Brain microvascular endothelial cell (primary cell): Measurements from ENCODE around the gene AVPI1.

Experiments
- DNase-seq: peaks from one replicate; pipeline ENCODE4 v3.0.0-alpha.2; 2020
- H3K27ac ChIP-seq: fragments of 250-450 bp; sonication (Bioruptor Pico); 2 replicates; pipeline ENCODE4 v1.5.1; 2020; ENCODE audit warnings: mild to moderate bottlenecking, moderate library complexity
- H3K27me3 ChIP-seq: fragments of 250-450 bp; sonication (Bioruptor Pico); replicated peaks from 2 replicates; pipeline ENCODE4 v1.5.1; 2020; ENCODE audit warnings: mild to moderate bottlenecking
- H3K36me3 ChIP-seq: fragments of 250-450 bp; sonication (Bioruptor Pico); replicated peaks from 2 replicates; pipeline ENCODE4 v1.5.1; 2020; ENCODE audit warnings: mild to moderate bottlenecking
- H3K4me3 ChIP-seq: 2 replicates; pipeline ENCODE4 v1.5.1; 2011; ENCODE audit warnings: low read depth, mild to moderate bottlenecking, control low read depth, low read length, moderate library complexity
- in situ Hi-C: cut with HindIII; loops from 2 replicates; pipeline ENCODE4 v1.10.0; 2017; ENCODE audit warnings: low sequenced_read_pairs, low pct_ligation_motif_present
- TF ChIP-seq, protein P1 (sequence below): IDR thresholded peaks from 2 replicates; pipeline ENCODE4 v1.5.1; 2011; ENCODE audit warnings: low read depth, mild to moderate bottlenecking, moderate library complexity, low read length, control low read depth, inconsistent platforms; ENCODE audit errors: missing control alignments

AVPI1 gene

DNA sequence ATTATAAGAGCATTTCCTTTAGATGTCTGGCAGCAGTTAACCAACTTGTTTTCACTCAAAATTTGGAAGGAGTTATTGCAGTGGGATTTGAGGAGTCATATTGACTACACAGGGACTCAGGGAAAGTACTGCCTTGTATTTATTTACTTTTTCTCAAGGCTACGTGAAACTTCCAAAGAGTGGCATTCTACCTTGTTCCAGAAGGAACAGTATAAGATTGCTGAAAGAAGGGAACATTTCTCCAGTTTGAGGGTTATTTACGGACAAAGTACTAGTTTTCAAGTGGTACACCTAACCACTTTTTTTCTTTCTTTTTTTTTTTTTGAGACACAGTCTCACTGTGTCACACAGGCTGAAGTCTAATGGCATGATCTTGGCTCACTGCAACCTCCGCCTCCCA, 58.8 kb downstream of the AVPI1 start:
- in situ Hi-C loops, result no loop called here
- DNase-seq, result no peak
- Histone ChIP-seq H3K36me3 (no peaks in the 10 kb centered on the region), H3K27me3 (no peaks in the 10 kb centered on the region), H3K27ac (no peak overlapping the region), H3K4me3 (no peak overlapping the region)
- TF ChIP-seq, protein P1, sequence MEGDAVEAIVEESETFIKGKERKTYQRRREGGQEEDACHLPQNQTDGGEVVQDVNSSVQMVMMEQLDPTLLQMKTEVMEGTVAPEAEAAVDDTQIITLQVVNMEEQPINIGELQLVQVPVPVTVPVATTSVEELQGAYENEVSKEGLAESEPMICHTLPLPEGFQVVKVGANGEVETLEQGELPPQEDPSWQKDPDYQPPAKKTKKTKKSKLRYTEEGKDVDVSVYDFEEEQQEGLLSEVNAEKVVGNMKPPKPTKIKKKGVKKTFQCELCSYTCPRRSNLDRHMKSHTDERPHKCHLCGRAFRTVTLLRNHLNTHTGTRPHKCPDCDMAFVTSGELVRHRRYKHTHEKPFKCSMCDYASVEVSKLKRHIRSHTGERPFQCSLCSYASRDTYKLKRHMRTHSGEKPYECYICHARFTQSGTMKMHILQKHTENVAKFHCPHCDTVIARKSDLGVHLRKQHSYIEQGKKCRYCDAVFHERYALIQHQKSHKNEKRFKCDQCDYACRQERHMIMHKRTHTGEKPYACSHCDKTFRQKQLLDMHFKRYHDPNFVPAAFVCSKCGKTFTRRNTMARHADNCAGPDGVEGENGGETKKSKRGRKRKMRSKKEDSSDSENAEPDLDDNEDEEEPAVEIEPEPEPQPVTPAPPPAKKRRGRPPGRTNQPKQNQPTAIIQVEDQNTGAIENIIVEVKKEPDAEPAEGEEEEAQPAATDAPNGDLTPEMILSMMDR, result no peak

DNA sequence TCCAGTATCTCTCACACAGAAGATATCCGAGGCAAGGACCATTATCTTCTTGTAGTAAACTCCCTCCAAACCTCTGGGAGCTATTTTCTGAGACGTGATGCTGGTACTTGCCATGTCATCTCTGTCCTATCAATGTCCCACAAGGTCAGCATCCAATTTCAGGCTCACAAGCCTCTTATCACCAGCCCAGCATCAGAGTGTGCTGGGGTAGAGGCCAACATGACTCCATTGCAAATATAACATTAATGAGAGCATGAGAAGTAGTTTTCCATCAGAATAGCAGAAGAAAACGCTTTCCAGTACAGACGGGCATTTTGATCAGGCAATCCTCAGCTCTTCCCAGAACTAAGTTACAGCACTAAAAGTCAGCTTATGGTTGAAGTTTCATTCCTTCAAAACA, 59.3 kb downstream of the AVPI1 start:
- no peak overlapping the region for H3K4me3 ChIP-seq
- no peak for DNase-seq
- no peak overlapping the region for H3K27ac ChIP-seq
- H3K36me3 ChIP-seq, result no peaks in the 10 kb centered on the region
- TF ChIP-seq, protein P1, result no peak
- no peaks in the 10 kb centered on the region for H3K27me3 ChIP-seq
- in situ Hi-C loops, result no loop called here
